IPS-15b (cell line): ENCODE measurements around the gene NDUFAF2.
"Not testable (repeated sequence)": the region's sequence is repeated elsewhere in the genome, so short reads cannot be mapped to it uniquely, and the experiment has no call there.

Experiments
- H3K27me3 ChIP-seq: one replicate; pipeline ENCODE4 v1.6.1; 2013; ENCODE audit warnings: low read length; ENCODE audit not compliant: control insufficient read depth, insufficient read depth
- H3K36me3 ChIP-seq: one replicate; pipeline ENCODE4 v1.6.1; 2013; ENCODE audit warnings: low read length; ENCODE audit not compliant: control insufficient read depth, insufficient read depth
- H3K4me1 ChIP-seq: one replicate; pipeline ENCODE4 v1.6.1; 2013; ENCODE audit warnings: mild to moderate bottlenecking, low read length; ENCODE audit not compliant: control insufficient read depth, insufficient read depth
- H3K4me3 ChIP-seq: one replicate; pipeline ENCODE4 v1.5.1; 2013; ENCODE audit warnings: low read depth, low read length
- H3K9ac ChIP-seq: one replicate; pipeline ENCODE4 v1.6.1; 2013; ENCODE audit warnings: low read depth, mild to moderate bottlenecking, low read length
- H3K9me3 ChIP-seq: one replicate; pipeline ENCODE4 v1.6.1; 2013; ENCODE audit warnings: mild to moderate bottlenecking, low read length; ENCODE audit not compliant: control insufficient read depth, insufficient read depth

Gene NDUFAF2

DNA sequence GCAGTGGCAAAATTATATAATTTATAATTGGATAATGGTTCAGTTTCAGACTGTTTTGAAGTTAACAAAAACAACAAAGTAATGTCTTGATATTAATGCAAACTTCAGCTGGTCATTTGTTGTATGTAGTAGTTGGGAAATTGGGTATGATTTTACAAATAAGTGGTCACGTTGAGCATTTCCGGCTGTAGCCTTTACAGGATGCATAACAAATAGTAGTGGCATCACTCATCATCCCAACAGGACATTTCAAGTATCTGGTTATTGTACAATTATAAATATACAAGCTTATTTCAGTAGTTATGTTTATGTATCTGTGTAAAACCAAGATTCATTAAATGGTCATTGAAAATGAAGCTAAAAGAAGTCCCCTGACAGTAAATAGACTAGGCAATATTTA, 144.3 kb downstream of the NDUFAF2 start:
- Histone ChIP-seq H3K27me3 (no peaks in the 10 kb centered on the region), H3K4me3 (no peak overlapping the region), H3K36me3 (no peaks in the 10 kb centered on the region)

GRCh38 chr5:61093046-61093771, 148.2 kb downstream of the NDUFAF2 start:
- not testable (repeated sequence) for H3K4me1 ChIP-seq, H3K9me3 ChIP-seq, H3K36me3 ChIP-seq, H3K27me3 ChIP-seq, H3K9ac ChIP-seq, H3K4me3 ChIP-seq

More for the DNA sequence above, 144.3 kb downstream of the NDUFAF2 start:
- Histone ChIP-seq H3K9ac (no peak overlapping the region), H3K9me3 (no peaks in the 10 kb centered on the region), H3K4me1 (no peaks in the 10 kb centered on the region)

- no peaks in the 10 kb centered on the region for H3K36me3 ChIP-seq
- no peaks in the 10 kb centered on the region for H3K27me3 ChIP-seq
- H3K9ac ChIP-seq: no peak overlapping the region
- H3K4me1 ChIP-seq: no peaks in the 10 kb centered on the region
- no peak overlapping the region for H3K4me3 ChIP-seq
- no peaks in the 10 kb centered on the region for H3K9me3 ChIP-seq
Measured at GRCh38 chr5:61097465-61097864, 152.5 kb downstream of the NDUFAF2 start.

GRCh38 chr5:61098251-61098995, 153.4 kb downstream of the NDUFAF2 start:
- Histone ChIP-seq H3K36me3 (no peaks in the 10 kb centered on the region), H3K9me3 (no peaks in the 10 kb centered on the region), H3K4me1 (no peaks in the 10 kb centered on the region), H3K27me3 (no peaks in the 10 kb centered on the region), H3K9ac (no peak overlapping the region), H3K4me3 (no peak overlapping the region)

- H3K9me3 ChIP-seq: no peaks in the 10 kb centered on the region
- no peak overlapping the region for H3K4me3 ChIP-seq
- H3K27me3 ChIP-seq: no peaks in the 10 kb centered on the region
- no peaks in the 10 kb centered on the region for H3K4me1 ChIP-seq
- H3K9ac ChIP-seq: no peak overlapping the region
- no peaks in the 10 kb centered on the region for H3K36me3 ChIP-seq
Measured at GRCh38 chr5:61100437-61100836, 155.4 kb downstream of the NDUFAF2 start.

- Histone ChIP-seq H3K9ac (no peak overlapping the region), H3K4me3 (no peak overlapping the region), H3K27me3 (no peaks in the 10 kb centered on the region), H3K4me1 (no peaks in the 10 kb centered on the region), H3K36me3 (no peaks in the 10 kb centered on the region), H3K9me3 (no peaks in the 10 kb centered on the region)
Measured at GRCh38 chr5:61114441-61114840, 169.4 kb downstream of the NDUFAF2 start.

GRCh38 chr5:61115968-61116367, 171.0 kb downstream of the NDUFAF2 start:
- Histone ChIP-seq H3K9ac (no peak overlapping the region), H3K27me3 (no peaks in the 10 kb centered on the region), H3K4me1 (no peaks in the 10 kb centered on the region), H3K9me3 (no peaks in the 10 kb centered on the region), H3K36me3 (no peaks in the 10 kb centered on the region), H3K4me3 (no peak overlapping the region)

- H3K9ac ChIP-seq: no peak overlapping the region
- no peak overlapping the region for H3K4me3 ChIP-seq
- no peaks in the 10 kb centered on the region for H3K27me3 ChIP-seq
- H3K4me1 ChIP-seq: no peaks in the 10 kb centered on the region
- H3K36me3 ChIP-seq: no peaks in the 10 kb centered on the region
- no peaks in the 10 kb centered on the region for H3K9me3 ChIP-seq
Measured at GRCh38 chr5:61119066-61119465, 174.1 kb downstream of the NDUFAF2 start.

DNA sequence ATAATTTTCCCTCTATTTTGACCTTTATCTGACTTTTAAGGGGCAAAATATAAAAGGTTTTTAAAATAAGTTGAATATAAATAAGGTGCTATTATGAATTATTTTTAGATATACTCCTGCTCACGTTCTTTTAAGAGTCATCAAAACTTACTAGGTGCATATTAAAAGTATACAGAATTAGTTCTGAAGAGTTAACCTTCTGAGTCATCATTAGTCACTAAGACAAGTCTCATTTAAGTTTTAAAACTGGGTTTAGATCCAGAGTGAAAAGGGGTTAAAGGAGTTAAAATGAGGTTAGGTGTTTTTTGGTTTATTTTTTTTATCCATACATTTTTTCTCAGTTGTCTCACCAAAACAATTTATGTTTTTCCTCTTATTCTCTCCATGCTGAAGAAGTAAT, 175.5 kb downstream of the NDUFAF2 start:
- Histone ChIP-seq H3K9me3 (no peaks in the 10 kb centered on the region), H3K4me3 (no peak overlapping the region), H3K36me3 (no peaks in the 10 kb centered on the region), H3K9ac (no peak overlapping the region), H3K27me3 (no peaks in the 10 kb centered on the region), H3K4me1 (no peaks in the 10 kb centered on the region)

GRCh38 chr5:61123145-61123544, 178.1 kb downstream of the NDUFAF2 start:
- H3K4me3 ChIP-seq: no peak overlapping the region
- H3K27me3 ChIP-seq: no peaks in the 10 kb centered on the region
- no peak overlapping the region for H3K9ac ChIP-seq
- no peaks in the 10 kb centered on the region for H3K4me1 ChIP-seq
- no peaks in the 10 kb centered on the region for H3K36me3 ChIP-seq
- no peaks in the 10 kb centered on the region for H3K9me3 ChIP-seq

GRCh38 chr5:61130289-61130688, 185.3 kb downstream of the NDUFAF2 start:
- Histone ChIP-seq H3K9ac (no peak overlapping the region), H3K9me3 (no peaks in the 10 kb centered on the region), H3K4me3 (no peak overlapping the region), H3K27me3 (no peaks in the 10 kb centered on the region), H3K4me1 (no peaks in the 10 kb centered on the region), H3K36me3 (no peaks in the 10 kb centered on the region)

DNA sequence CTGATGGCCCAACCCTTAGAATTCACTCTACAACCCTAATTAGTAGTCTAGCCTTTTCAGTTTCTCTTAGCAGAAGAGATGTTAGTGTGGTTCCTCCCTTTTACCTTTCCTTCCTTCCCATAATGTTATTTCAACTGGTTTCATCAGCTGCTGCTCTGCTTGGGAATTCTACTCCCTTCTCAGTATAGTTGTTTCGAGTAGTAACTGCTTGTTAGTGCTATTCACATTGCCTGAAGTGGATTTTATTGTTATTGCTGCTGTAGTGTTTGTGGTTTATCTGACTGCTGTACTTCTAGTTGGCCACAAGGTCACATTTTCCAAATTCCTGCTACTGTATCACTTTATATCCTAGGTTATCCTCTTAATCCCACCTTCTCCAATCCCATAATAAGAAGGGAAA, 187.6 kb downstream of the NDUFAF2 start:
- Histone ChIP-seq H3K9me3 (no peaks in the 10 kb centered on the region), H3K4me3 (no peak overlapping the region), H3K27me3 (no peaks in the 10 kb centered on the region), H3K9ac (no peak overlapping the region), H3K36me3 (no peaks in the 10 kb centered on the region), H3K4me1 (no peaks in the 10 kb centered on the region)
